Mucosa of gallbladder (tissue), 1 donor: Measurements from ENCODE around the gene DUSP22. TPM values are rescaled to one million over a fixed set of nuclear protein-coding genes. Genes with fewer than 3 reads are reported as not detected.
A peak's percentile ranks its signal among the peaks of the same experiment; 100 is the strongest.
"Not testable (repeated sequence)": the region's sequence is repeated elsewhere in the genome, so short reads cannot be mapped to it uniquely, and the experiment has no call there.

Experiments
- DNase-seq: peaks from one replicate; pipeline ENCODE4 v3.0.0-alpha.2; 2020; ENCODE audit warnings: low spot score
- total RNA-seq: library from RNA; stranded (reverse); gene quantifications from one replicate; pipeline ENCODE4 v1.2.1, GENCODE V29; 2021
- donor health status: DM: no; HTN: no; CAD: no.

The DUSP22 gene
- total RNA-seq: 36.4 TPM

DNA sequence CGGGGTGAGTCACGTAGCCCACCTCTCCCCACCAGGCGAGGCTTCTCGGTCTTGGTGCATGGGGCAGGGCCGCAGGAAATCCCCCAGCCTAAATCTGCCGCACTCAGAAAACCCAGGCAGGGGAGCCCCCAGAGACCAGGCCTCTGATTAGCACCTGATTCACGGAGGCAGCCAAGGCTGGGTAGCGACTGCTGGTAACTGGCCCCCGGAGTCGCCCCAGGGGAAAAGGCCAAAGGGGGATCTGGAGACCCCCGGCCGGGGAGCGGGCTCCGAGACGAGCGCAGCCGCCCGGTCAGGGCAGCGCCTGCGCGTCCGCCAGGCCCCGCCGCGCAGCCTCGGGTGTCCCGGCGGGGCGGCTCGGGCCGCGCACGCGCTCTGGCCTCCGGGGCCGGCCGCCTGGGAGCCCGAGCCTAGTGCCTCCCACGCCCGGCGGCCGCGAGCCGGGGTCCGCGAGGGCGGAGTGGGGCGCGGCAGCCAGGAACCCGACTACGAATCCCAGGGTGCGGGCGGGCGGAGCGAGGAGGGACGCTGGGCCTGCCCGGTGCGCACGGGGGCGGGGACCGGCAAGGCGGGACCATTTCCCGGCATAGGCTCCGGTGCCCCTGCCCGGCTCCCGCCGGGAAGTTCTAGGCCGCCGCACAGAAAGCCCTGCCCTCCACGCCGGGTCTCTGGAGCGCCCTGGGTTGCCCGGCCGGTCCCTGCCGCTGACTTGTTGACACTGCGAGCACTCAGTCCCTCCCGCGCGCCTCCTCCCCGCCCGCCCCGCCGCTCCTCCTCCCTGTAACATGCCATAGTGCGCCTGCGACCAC lies at the start of gene DUSP22:
Gene DUSP22, plus strand, starts transcription at position 791 of the 809 bp plus-strand sequence. CDS start 53 bp downstream, outside the sequence.
- peak; percentile 84 for DNase-seq

- DNase-seq: no peak
These were observed 45.9 kb upstream of the DUSP22 start for GRCh38 chr6:246352-246751.

DNA sequence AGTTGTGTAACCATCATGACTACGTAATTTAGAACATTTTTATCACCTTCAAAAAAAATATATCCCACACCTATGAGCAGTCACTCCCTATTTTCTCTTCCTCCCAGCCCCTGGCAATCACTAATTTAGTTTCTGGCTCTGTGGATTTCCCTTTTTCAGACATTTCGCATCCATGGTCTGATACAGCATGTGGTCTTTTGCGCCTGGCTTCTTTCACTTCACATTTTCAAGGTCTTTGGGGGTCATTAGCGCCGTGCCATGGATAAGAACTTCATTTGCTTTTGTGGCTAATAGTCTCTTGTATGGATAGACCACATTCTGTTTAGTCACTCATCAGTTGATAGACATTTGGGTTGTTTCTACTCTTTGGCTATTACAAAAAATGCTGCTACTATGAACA lies 44.9 kb upstream of the DUSP22 start:
- DNase-seq: no peak

DNA sequence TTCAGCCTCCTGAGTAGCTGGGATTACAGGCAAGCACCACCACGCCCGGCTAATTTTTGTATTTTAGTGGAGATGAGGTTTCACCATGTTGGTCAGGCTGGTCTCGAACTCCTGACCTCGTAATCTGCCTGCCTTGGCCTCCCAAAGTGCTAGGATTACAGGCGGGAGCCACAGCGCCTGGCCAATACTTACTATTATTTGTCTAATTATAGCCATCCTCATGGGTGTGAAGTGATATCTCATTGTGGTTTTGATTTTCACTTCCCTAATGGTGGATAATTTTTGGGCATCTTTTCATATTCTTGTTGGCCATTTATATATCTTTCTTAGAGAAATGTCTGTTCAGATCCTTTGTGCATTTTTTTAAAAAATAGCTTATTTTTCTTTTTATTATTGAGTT lies 44.2 kb upstream of the DUSP22 start:
- not testable (repeated sequence) for DNase-seq

DNA sequence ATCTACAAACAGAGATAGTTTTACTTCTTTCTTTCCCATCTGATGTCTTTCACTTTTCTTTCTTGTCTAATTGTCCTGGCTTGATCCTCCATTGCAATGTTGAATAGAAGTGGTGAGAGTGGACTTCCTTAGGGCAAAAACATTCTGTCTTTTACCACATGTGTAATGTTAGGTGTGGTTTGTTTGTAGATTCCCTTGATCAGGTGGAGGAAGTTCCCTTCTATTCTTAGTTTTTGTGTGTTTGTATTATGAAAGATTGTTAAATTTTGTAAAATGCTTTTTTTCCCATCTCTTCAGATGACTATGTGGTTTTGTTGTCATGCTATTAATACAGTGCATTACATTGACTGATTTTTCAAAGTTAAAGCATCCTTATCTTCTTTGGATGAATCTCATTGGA lies 41.6 kb upstream of the DUSP22 start:
- no peak for DNase-seq

GRCh38 chr6:251920-252319 lies 40.4 kb upstream of the DUSP22 start:
- no peak for DNase-seq

DNA sequence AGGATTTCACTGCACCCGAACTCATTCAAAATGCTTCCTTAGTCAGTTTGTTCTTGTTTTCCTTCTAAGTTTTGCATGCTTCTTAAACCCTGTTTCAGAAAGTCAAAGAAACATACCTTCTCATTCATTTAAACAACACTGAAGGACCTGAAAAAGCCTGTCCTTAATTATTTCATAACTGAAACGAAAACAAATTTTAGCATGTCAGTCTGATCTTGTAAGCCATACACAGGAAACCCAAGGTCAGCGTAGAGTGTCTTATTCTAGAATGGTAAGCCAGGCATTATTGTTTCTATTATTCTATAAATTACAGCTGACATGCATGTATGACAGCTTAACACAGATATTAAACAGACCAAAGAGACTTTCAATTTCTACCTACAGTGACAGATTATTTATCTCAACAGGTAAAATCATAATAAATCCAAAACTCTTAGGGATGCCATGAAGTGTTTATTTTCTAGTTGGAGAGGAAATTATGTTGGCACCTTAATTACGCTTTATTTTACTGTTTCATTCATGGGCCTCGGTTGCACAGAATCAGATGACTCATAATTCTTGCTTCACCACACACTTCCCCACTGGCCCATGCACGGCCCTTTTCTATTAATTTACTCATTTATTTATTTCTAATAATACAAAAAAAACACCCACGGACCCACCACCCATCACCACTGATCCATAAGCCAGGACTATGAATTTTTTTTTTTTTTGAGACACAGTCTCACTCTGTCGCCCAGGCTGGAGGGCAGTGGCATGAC lies 39.3 kb upstream of the DUSP22 start:
- no peak for DNase-seq

GRCh38 chr6:254016-254415 lies 38.3 kb upstream of the DUSP22 start:
- DNase-seq: no peak

- no peak for DNase-seq
These were observed 37.1 kb upstream of the DUSP22 start for GRCh38 chr6:255041-255750.

GRCh38 chr6:255751-256083 lies 36.6 kb upstream of the DUSP22 start:
- DNase-seq: no peak

GRCh38 chr6:256169-256568 lies 36.1 kb upstream of the DUSP22 start:
- DNase-seq: no peak

GRCh38 chr6:257031-257725 lies 35.1 kb upstream of the DUSP22 start:
- no peak for DNase-seq

DNA sequence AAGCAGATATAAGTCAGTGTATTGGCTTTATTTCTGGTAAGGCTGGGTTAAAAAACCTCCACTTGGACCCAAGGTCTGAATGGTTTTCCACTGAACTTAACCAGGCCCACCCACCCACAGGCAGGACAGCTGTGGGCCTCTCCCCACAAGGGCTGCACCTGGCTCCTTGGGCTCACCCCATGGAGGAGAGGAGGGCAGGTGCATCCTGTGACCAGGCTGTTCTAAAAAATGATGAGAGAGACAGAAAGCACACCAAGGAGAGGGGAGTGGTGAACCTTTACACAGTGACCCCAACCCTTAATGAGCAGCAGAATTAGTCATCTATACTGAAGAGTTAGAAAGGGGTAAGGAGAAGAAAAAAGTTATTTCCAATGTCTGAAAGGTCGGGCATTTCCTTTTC lies 34.5 kb upstream of the DUSP22 start:
- DNase-seq: no peak

GRCh38 chr6:259316-259715 lies 33.0 kb upstream of the DUSP22 start:
- no peak for DNase-seq

DNA sequence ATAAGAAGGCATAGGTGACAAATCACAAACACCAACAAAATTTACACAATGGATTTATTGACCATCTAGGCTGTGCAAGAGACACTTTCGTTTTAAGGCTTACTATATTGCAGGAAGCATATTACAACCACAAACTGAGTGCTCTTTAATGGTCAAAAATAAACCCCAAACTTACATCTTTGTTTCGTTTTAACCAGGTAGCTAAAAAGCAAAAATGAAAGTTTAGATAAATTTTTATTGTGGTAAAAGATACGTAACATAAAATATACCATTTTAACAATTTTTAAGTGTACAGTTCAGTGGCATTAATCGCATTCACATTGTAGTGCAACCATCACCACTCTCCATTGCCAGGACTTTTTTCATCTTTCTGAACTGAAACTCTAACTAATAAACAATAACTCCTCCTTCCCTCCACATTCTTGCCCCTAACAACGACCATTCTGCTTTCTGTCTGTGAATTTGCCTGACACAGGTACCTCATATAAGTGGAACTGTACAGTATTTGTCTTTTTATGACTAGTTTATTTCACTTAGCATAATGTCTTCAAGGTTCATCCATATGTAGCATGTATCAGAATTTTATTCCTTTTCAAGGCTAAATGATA lies 32.3 kb upstream of the DUSP22 start:
- no peak for DNase-seq

GRCh38 chr6:264626-265025 lies 27.7 kb upstream of the DUSP22 start:
- no peak for DNase-seq

GRCh38 chr6:268394-268935 lies 23.8 kb upstream of the DUSP22 start:
- DNase-seq: no peak

GRCh38 chr6:273551-274058 lies 18.7 kb upstream of the DUSP22 start:
- no peak for DNase-seq

DNA sequence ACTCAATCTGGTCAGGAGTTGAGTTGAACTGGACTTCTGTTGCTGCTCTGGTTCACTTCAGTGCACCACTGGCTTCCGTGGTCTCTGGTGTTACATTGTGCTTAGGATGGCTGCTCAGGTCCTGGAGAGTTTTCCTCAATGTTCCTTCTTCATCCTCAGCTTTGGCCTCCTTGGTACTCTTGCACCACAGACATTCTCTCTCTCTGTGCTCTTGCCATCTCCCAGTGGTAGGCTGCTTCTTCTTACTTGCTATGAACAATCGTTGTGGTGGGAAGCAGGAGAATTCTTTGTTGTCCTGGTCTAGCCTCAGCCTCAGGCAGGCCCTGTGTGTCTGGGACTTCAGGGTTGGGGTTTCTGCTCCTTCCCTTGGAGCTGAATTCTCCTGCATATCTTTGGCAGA lies 14.5 kb upstream of the DUSP22 start:
- no peak for DNase-seq

GRCh38 chr6:278494-278893 lies 13.8 kb upstream of the DUSP22 start:
- no peak for DNase-seq
